K562 (cell line): ENCODE results near the gene ARMC8. TPM values are rescaled to one million over a fixed set of nuclear protein-coding genes. Genes with fewer than 3 reads are reported as not detected.

Experiments
- KLF6 ChIP-seq: fragments of 250-450 bp; sonication (Bioruptor Pico); IDR thresholded peaks from 2 replicates; pipeline ENCODE4 v1.4.0; 2020; ENCODE audit warnings: mild to moderate bottlenecking, moderate library complexity, borderline replicate concordance
- THRAP3 ChIP-seq: fragments of 450-650 bp; IDR thresholded peaks from 2 replicates; pipeline ENCODE4 v1.6.1; 2016; ENCODE audit warnings: mild to moderate bottlenecking, inconsistent platforms, borderline replicate concordance
- YBX1 ChIP-seq: fragments of 450-650 bp; IDR thresholded peaks from 2 replicates; pipeline ENCODE4 v1.7.1; 2016; ENCODE audit warnings: mild to moderate bottlenecking
- ZNF263 ChIP-seq: sonication (generic); formaldehyde crosslinking; IDR thresholded peaks from 2 replicates; pipeline ENCODE4 v1.8.0; 2022; ENCODE audit warnings: mild to moderate bottlenecking, missing genetic modification reagents, borderline replicate concordance
- polyA plus RNA-seq, 8 experiments: library from polyadenylated mRNA; depleted of rRNA in 4 of 8; stranded (reverse) in 5 of 8; unstranded in 3 of 8; fragments of >200 nt; fragmentation: Nextera tagmentation in 2 of 8; fragmentation: Illumina TruSeq in 1 of 8; extraction: Ambion mirVana in 2 of 8; extraction: Trizol in 1 of 8; gene quantifications; 2 replicates each; pipeline versions ENCODE4 v1.2.1 to v1.2.3, GENCODE V29; 2011 to 2014; ENCODE audit warnings: inconsistent platforms in 1 of 8, missing spikeins in 1 of 8
- total RNA-seq, 7 experiments: library from RNA; depleted of rRNA in 6 of 7; stranded (reverse); fragments of >200 nt in 6 of 7; fragmentation: Illumina TruSeq in 2 of 7; extraction: Trizol in 2 of 7; gene quantifications; 2 replicates each; pipeline versions ENCODE4 v1.2.1 to v1.2.3, GENCODE V29; 2011 to 2021; ENCODE audit warnings: low replicate concordance in 1 of 7
- TF ChIP-seq, protein P1 (sequence below): sonication (generic); formaldehyde crosslinking; IDR thresholded peaks from 2 replicates; pipeline ENCODE4 v1.9.0; 2022; ENCODE audit warnings: mild to moderate bottlenecking, missing genetic modification reagents
- TF ChIP-seq, protein P2 (sequence below): fragments of 450-650 bp; IDR thresholded peaks from one replicate; pipeline ENCODE4 v1.6.1; 2018; ENCODE audit warnings: mild to moderate bottlenecking, moderate library complexity; ENCODE audit not compliant: partially characterized antibody
- TF ChIP-seq, protein P3 (sequence below): fragments of 250-450 bp; sonication (Bioruptor Pico); IDR thresholded peaks from 2 replicates; pipeline ENCODE4 v1.8.0; 2021; ENCODE audit warnings: moderate library complexity, mild to moderate bottlenecking, inconsistent platforms
- TF ChIP-seq, protein P4 (sequence below): fragments of 200-600 bp; sonication (generic); IDR thresholded peaks from one replicate; pipeline ENCODE4 v1.6.1; 2012; ENCODE audit warnings: mild to moderate bottlenecking, low read depth, low read length, inconsistent platforms
- TF ChIP-seq, protein P5 (sequence below): fragments of 450-650 bp; formaldehyde crosslinking; IDR thresholded peaks from 2 replicates; pipeline ENCODE4 v1.4.0; 2020; ENCODE audit warnings: mild to moderate bottlenecking, moderate library complexity

The ARMC8 gene
- total and polyA plus RNA-seq, 9 of the 15 experiments (the other 6 are each of a cell fraction or from before 2014, with no cell fraction given) = 22.4 to 76.1 (median 37.3) TPM

DNA sequence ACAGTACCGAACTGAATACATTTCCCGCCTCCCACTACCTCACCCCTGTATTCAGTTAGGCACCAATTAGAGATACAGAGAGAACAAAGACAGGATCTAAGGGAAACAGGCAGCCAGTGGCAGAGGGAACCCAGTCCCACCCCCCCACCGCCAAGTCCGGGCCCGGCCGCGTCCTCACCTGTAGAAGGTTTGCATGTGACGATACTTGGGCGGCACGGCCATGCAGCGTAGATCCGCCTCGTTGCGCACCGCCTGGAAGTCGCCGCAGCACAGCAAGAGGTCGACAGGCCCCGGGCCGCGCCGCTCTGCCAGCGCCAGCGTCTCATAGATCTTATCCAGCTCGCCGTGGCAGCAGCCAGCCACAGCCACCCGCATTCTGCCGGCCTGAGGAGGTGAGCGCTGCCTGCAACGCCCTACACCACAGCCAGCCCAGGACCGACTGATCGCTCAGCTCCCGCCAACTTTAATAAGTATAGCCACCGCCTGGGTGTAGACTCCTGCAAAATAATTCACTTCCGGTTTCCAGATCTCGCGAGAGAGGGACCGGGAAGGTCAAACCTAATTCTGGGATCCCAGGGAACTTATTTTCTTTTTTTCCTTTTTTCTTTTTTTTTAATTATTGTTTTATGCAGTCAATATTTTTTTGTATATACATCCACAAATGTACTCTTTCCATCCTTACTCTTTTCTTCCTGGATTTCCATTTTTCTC, 12.5 kb upstream of the ARMC8 start, which contains the start of gene DBR1 (continued):
- TF ChIP-seq, protein P1, sequence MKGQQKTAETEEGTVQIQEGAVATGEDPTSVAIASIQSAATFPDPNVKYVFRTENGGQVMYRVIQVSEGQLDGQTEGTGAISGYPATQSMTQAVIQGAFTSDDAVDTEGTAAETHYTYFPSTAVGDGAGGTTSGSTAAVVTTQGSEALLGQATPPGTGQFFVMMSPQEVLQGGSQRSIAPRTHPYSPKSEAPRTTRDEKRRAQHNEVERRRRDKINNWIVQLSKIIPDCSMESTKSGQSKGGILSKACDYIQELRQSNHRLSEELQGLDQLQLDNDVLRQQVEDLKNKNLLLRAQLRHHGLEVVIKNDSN (CRISPR knock-in tag) = no peak
- TF ChIP-seq, protein P2, sequence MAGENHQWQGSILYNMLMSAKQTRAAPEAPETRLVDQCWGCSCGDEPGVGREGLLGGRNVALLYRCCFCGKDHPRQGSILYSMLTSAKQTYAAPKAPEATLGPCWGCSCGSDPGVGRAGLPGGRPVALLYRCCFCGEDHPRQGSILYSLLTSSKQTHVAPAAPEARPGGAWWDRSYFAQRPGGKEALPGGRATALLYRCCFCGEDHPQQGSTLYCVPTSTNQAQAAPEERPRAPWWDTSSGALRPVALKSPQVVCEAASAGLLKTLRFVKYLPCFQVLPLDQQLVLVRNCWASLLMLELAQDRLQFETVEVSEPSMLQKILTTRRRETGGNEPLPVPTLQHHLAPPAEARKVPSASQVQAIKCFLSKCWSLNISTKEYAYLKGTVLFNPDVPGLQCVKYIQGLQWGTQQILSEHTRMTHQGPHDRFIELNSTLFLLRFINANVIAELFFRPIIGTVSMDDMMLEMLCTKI = no peak
- TF ChIP-seq, protein P3, sequence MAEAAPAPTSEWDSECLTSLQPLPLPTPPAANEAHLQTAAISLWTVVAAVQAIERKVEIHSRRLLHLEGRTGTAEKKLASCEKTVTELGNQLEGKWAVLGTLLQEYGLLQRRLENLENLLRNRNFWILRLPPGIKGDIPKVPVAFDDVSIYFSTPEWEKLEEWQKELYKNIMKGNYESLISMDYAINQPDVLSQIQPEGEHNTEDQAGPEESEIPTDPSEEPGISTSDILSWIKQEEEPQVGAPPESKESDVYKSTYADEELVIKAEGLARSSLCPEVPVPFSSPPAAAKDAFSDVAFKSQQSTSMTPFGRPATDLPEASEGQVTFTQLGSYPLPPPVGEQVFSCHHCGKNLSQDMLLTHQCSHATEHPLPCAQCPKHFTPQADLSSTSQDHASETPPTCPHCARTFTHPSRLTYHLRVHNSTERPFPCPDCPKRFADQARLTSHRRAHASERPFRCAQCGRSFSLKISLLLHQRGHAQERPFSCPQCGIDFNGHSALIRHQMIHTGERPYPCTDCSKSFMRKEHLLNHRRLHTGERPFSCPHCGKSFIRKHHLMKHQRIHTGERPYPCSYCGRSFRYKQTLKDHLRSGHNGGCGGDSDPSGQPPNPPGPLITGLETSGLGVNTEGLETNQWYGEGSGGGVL (CRISPR knock-in tag) = no peak
- TF ChIP-seq KLF6 (no peak), YBX1 (no peak), THRAP3 (no peak), ZNF263 (CRISPR knock-in tag) (no peak)
- TF ChIP-seq, protein P4, sequence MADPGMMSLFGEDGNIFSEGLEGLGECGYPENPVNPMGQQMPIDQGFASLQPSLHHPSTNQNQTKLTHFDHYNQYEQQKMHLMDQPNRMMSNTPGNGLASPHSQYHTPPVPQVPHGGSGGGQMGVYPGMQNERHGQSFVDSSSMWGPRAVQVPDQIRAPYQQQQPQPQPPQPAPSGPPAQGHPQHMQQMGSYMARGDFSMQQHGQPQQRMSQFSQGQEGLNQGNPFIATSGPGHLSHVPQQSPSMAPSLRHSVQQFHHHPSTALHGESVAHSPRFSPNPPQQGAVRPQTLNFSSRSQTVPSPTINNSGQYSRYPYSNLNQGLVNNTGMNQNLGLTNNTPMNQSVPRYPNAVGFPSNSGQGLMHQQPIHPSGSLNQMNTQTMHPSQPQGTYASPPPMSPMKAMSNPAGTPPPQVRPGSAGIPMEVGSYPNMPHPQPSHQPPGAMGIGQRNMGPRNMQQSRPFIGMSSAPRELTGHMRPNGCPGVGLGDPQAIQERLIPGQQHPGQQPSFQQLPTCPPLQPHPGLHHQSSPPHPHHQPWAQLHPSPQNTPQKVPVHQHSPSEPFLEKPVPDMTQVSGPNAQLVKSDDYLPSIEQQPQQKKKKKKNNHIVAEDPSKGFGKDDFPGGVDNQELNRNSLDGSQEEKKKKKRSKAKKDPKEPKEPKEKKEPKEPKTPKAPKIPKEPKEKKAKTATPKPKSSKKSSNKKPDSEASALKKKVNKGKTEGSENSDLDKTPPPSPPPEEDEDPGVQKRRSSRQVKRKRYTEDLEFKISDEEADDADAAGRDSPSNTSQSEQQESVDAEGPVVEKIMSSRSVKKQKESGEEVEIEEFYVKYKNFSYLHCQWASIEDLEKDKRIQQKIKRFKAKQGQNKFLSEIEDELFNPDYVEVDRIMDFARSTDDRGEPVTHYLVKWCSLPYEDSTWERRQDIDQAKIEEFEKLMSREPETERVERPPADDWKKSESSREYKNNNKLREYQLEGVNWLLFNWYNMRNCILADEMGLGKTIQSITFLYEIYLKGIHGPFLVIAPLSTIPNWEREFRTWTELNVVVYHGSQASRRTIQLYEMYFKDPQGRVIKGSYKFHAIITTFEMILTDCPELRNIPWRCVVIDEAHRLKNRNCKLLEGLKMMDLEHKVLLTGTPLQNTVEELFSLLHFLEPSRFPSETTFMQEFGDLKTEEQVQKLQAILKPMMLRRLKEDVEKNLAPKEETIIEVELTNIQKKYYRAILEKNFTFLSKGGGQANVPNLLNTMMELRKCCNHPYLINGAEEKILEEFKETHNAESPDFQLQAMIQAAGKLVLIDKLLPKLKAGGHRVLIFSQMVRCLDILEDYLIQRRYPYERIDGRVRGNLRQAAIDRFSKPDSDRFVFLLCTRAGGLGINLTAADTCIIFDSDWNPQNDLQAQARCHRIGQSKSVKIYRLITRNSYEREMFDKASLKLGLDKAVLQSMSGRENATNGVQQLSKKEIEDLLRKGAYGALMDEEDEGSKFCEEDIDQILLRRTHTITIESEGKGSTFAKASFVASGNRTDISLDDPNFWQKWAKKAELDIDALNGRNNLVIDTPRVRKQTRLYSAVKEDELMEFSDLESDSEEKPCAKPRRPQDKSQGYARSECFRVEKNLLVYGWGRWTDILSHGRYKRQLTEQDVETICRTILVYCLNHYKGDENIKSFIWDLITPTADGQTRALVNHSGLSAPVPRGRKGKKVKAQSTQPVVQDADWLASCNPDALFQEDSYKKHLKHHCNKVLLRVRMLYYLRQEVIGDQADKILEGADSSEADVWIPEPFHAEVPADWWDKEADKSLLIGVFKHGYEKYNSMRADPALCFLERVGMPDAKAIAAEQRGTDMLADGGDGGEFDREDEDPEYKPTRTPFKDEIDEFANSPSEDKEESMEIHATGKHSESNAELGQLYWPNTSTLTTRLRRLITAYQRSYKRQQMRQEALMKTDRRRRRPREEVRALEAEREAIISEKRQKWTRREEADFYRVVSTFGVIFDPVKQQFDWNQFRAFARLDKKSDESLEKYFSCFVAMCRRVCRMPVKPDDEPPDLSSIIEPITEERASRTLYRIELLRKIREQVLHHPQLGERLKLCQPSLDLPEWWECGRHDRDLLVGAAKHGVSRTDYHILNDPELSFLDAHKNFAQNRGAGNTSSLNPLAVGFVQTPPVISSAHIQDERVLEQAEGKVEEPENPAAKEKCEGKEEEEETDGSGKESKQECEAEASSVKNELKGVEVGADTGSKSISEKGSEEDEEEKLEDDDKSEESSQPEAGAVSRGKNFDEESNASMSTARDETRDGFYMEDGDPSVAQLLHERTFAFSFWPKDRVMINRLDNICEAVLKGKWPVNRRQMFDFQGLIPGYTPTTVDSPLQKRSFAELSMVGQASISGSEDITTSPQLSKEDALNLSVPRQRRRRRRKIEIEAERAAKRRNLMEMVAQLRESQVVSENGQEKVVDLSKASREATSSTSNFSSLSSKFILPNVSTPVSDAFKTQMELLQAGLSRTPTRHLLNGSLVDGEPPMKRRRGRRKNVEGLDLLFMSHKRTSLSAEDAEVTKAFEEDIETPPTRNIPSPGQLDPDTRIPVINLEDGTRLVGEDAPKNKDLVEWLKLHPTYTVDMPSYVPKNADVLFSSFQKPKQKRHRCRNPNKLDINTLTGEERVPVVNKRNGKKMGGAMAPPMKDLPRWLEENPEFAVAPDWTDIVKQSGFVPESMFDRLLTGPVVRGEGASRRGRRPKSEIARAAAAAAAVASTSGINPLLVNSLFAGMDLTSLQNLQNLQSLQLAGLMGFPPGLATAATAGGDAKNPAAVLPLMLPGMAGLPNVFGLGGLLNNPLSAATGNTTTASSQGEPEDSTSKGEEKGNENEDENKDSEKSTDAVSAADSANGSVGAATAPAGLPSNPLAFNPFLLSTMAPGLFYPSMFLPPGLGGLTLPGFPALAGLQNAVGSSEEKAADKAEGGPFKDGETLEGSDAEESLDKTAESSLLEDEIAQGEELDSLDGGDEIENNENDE = no peak
- TF ChIP-seq, protein P5, sequence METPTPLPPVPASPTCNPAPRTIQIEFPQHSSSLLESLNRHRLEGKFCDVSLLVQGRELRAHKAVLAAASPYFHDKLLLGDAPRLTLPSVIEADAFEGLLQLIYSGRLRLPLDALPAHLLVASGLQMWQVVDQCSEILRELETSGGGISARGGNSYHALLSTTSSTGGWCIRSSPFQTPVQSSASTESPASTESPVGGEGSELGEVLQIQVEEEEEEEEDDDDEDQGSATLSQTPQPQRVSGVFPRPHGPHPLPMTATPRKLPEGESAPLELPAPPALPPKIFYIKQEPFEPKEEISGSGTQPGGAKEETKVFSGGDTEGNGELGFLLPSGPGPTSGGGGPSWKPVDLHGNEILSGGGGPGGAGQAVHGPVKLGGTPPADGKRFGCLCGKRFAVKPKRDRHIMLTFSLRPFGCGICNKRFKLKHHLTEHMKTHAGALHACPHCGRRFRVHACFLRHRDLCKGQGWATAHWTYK (CRISPR knock-in tag) = no peak
